Activated CD4-positive, alpha-beta memory T cell treated with anti-CD3 and anti-CD28 coated beads for 36 hours (primary cell): ENCODE data around the gene WDHD1. TPM values are rescaled to one million over a fixed set of nuclear protein-coding genes. Genes with fewer than 3 reads are reported as not detected.
"Not testable (repeated sequence)": the region's sequence is repeated elsewhere in the genome, so short reads cannot be mapped to it uniquely, and the experiment has no call there.

Experiments used
- CTCF ChIA-PET: fragments of 350-600 bp; sonication (Branson Sonifier 250); formaldehyde crosslinking; loops from one replicate; lab custom pipeline; 2021; ENCODE audit warnings: antibody characterized with exemption, inconsistent platforms; lab: Charles Lee
- POLR2A ChIA-PET: fragments of 350-600 bp; sonication (Branson Sonifier 250); formaldehyde crosslinking; loops from one replicate; lab custom pipeline; 2021; ENCODE audit warnings: antibody characterized with exemption; lab: Charles Lee
- DNase-seq: peaks from one replicate; pipeline ENCODE4 v3.0.0-alpha.2; 2020
- H3K27ac Mint-ChIP-seq: one replicate; pipeline ENCODE4 v1.8.0; 2021; ENCODE audit warnings: mixed read lengths
- H3K27me3 Mint-ChIP-seq: one replicate; pipeline ENCODE4 v1.8.0; 2021; ENCODE audit warnings: mixed read lengths
- H3K36me3 Mint-ChIP-seq: one replicate; pipeline ENCODE4 v1.8.0; 2021; ENCODE audit warnings: mixed read lengths
- H3K4me1 Mint-ChIP-seq: one replicate; pipeline ENCODE4 v1.8.0; 2021; ENCODE audit warnings: low read depth, mixed read lengths
- H3K4me3 Mint-ChIP-seq: one replicate; pipeline ENCODE4 v1.8.0; 2021; ENCODE audit warnings: mild to moderate bottlenecking, mixed read lengths
- H3K9me3 Mint-ChIP-seq: one replicate; pipeline ENCODE4 v1.8.0; 2021; ENCODE audit warnings: mixed read lengths
- intact Hi-C: fragments of 100-400 bp; cut with micrococcal nuclease; formaldehyde crosslinking; loops from one replicate; pipeline ENCODE4 v1.15.1; 2023
- total RNA-seq, 2 experiments: library from RNA; stranded (reverse); gene quantifications; one replicate each; pipeline ENCODE4 v1.2.3, GENCODE V29; 2021

Gene WDHD1
- 10 to 100 TPM; 62.4 to 63.2 TPM for total RNA-seq

DNA sequence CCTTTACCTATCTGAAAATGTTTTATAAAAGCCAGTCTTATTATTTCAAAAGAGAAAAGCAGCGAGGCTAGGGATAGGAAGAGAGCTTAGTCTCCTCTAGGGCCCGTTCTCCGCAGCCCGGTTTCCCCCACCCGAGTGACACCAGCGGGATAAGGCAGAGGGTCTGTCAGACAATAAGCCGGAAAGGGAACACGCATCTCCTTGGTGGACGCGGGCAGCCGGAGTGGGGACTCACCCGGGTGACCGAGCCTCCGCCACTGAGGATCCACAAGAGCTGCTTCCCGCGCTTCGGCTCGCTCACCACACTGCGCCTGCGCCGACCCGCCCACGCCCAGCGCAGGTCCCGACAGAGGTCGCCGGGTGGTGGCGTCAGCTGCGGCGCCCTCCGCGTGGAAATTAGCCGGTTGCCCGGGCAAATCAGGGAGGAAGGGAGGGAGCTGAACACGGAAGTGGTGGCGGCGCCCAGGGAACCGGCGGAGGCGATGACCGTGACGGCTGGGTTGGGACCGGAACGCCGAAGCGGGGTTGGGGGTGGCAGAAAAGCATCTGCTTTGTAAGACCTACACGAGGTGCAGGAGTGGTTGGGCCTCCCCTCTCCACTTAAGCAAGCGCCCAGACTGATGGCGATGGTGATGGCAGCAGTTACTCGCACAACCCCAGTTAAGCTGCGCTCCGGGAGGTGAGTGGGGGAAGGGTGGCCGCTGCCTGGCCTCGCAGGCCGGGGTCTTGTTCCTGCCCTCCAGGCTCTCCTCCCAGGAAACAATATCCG, at the start of gene WDHD1, which contains the start of gene SOCS4:
Gene WDHD1, minus strand, starts transcription at position 307 of the 769 bp plus-strand sequence. CDS start 312 bp downstream, outside the sequence.
Gene SOCS4, plus strand, starts transcription at position 444 of the 769 bp plus-strand sequence. CDS start 15,806 bp downstream, outside the sequence.
- Mint-ChIP-seq H3K9me3 (no peaks in the 10 kb centered on the region), H3K36me3 (peaks cover 24% of the 10 kb centered on the region), H3K4me3 (peak within 1 kb of the TSS; percentile 93), H3K4me1 (peaks cover 44% of the 10 kb centered on the region), H3K27me3 (no peaks in the 10 kb centered on the region), H3K27ac (peak within 1 kb of the TSS; percentile 89)
- peak; percentile 98 for DNase-seq
- POLR2A ChIA-PET: interaction anchor here (0.6 to 3.8 kb wide), 13 partner anchors 10 to 569 kb away, joined by 3 to 48 read pairs (median 5); partner anchors contain the start of genes DLGAP5, GCH1, LGALS3 and MAPK1IP1L
- intact Hi-C loops: loop anchor here (1.0 to 2.0 kb wide), 4 partner anchors 24 to 164 kb away; partner anchors contain the start of genes DLGAP5, GCH1 and MAPK1IP1L
- CTCF ChIA-PET: interaction anchor here (0.7 to 3.9 kb wide), 7 partner anchors 20 to 304 kb away, joined by 3 to 44 read pairs (median 6); partner anchors contain the start of genes GCH1 and MAPK1IP1L

GRCh38 chr14:55075628-55076175, 48.8 kb upstream of the WDHD1 start:
- no peak for DNase-seq
- no peak overlapping the region for H3K4me3 Mint-ChIP-seq
- no peaks in the 10 kb centered on the region for H3K36me3 Mint-ChIP-seq
- no peaks in the 10 kb centered on the region for H3K27me3 Mint-ChIP-seq
- peaks cover 43% of the 10 kb centered on the region for H3K4me1 Mint-ChIP-seq
- intact Hi-C loops: loop anchor here (2.0 to 10.0 kb wide), 2 partner anchors 23 to 199 kb away; partner anchors contain the start of gene FBXO34
- H3K27ac Mint-ChIP-seq: no peak overlapping the region
- ChIA-PET POLR2A (no interaction called here), CTCF (interaction anchor here (1.2 kb wide), 1 partner anchor 24 kb away, joined by 5 read pairs; the partner anchor contains the start of gene MAPK1IP1L)
- H3K9me3 Mint-ChIP-seq: no peaks in the 10 kb centered on the region

- H3K27me3 Mint-ChIP-seq: no peaks in the 10 kb centered on the region
- DNase-seq: no peak
- ChIA-PET CTCF (interaction anchor here (0.7 kb wide), 1 partner anchor 24 kb away, joined by 3 read pairs; the partner anchor contains the start of gene MAPK1IP1L), POLR2A (interaction anchor here (0.6 kb wide), 1 partner anchor 8 kb away, joined by 3 read pairs; no protein-coding TSS in a partner anchor)
- H3K36me3 Mint-ChIP-seq: no peaks in the 10 kb centered on the region
- no peak overlapping the region for H3K27ac Mint-ChIP-seq
- H3K4me1 Mint-ChIP-seq: peaks cover 43% of the 10 kb centered on the region
- intact Hi-C loops: loop anchor here (2.0 to 10.0 kb wide), 2 partner anchors 24 to 200 kb away; partner anchors contain the start of gene FBXO34
- peak overlapping the region; percentile 5 for H3K4me3 Mint-ChIP-seq
- H3K9me3 Mint-ChIP-seq: no peaks in the 10 kb centered on the region
These were observed 47.8 kb upstream of the WDHD1 start for GRCh38 chr14:55074662-55075061.

GRCh38 chr14:55073856-55074255, 47.0 kb upstream of the WDHD1 start:
- Mint-ChIP-seq H3K36me3 (no peaks in the 10 kb centered on the region), H3K27me3 (no peaks in the 10 kb centered on the region), H3K4me3 (no peak overlapping the region), H3K27ac (no peak overlapping the region), H3K4me1 (peaks cover 43% of the 10 kb centered on the region), H3K9me3 (no peaks in the 10 kb centered on the region)
- POLR2A ChIA-PET: no interaction called here
- CTCF ChIA-PET: no interaction called here
- DNase-seq: no peak
- intact Hi-C loops: loop anchor here (2.0 to 10.0 kb wide), 2 partner anchors 25 to 201 kb away; partner anchors contain the start of gene FBXO34

GRCh38 chr14:55071870-55072640, 45.2 kb upstream of the WDHD1 start:
- peak; percentile 60 for DNase-seq
- peaks cover 6% of the 10 kb centered on the region for H3K36me3 Mint-ChIP-seq
- peak overlapping the region; percentile 20 for H3K4me3 Mint-ChIP-seq
- H3K4me1 Mint-ChIP-seq: peaks cover 40% of the 10 kb centered on the region
- H3K9me3 Mint-ChIP-seq: no peaks in the 10 kb centered on the region
- H3K27me3 Mint-ChIP-seq: no peaks in the 10 kb centered on the region
- peak overlapping the region; percentile 76 for H3K27ac Mint-ChIP-seq
- intact Hi-C loops: loop anchor here (1.0 to 10.0 kb wide), 3 partner anchors 21 to 203 kb away; partner anchors contain the start of genes FBXO34 and MAPK1IP1L
- CTCF ChIA-PET: interaction anchor here (0.6 to 3.2 kb wide), 10 partner anchors 15 to 604 kb away, joined by 3 to 21 read pairs (median 4); partner anchors contain the start of gene MAPK1IP1L
- POLR2A ChIA-PET: interaction anchor here (0.6 to 2.2 kb wide), 5 partner anchors 11 to 302 kb away, joined by 5 to 28 read pairs (median 6); partner anchors contain the start of genes MAPK1IP1L, SOCS4 and WDHD1

DNA sequence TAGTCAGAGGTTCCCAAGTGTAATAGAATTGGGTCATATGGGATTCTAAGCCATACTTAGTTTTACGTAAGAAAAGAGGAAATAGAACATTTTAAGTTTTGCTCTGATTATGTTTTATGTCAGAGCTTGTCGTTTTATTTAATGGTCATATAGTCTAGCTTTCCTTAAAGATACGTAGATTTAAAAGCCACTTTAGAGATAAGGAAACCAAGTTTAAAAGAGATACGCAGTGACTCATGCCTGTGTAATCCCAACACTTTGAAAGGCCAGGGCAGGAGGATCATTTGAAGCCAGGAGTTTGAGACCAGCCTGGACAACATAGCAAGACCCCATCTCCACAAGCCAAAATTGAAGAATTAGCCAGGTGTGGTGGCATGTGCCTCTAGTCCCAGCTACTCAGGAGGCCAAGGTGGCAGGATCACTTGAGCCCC, 44.1 kb upstream of the WDHD1 start:
- H3K4me3 Mint-ChIP-seq: no peak overlapping the region
- H3K36me3 Mint-ChIP-seq: peaks cover 13% of the 10 kb centered on the region
- no peak for DNase-seq
- H3K4me1 Mint-ChIP-seq: peaks cover 38% of the 10 kb centered on the region
- ChIA-PET CTCF (interaction anchor here (0.6 to 3.2 kb wide), 3 partner anchors 19 to 90 kb away, joined by 3 to 21 read pairs (median 5); partner anchors contain the start of gene MAPK1IP1L), POLR2A (interaction anchor here (2.2 kb wide), 1 partner anchor 19 kb away, joined by 28 read pairs; the partner anchor contains the start of gene MAPK1IP1L)
- peak overlapping the region; percentile 40 for H3K27ac Mint-ChIP-seq
- no peaks in the 10 kb centered on the region for H3K27me3 Mint-ChIP-seq
- H3K9me3 Mint-ChIP-seq: no peaks in the 10 kb centered on the region
- intact Hi-C loops: loop anchor here (10.0 kb wide), 1 partner anchor 204 kb away; the partner anchor contains the start of gene FBXO34

DNA sequence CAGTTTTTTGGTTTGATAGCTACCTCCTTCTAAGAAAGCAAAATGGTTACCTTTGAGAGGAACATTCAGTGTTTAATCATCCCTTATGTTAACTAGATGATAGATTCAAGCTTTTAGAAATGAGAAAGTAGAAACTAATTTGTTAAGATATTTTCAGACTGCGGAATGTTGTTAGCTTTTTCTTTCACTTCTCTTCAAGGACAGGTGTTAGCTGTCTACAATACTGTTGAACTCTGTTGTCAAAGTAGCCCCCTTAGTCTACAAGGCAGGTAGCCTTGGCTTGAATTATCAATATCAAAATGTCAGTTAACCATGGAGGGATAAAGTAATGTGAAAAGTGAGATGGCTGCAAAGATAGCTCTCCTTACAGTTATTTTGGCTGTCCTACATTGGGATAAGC, 39.3 kb upstream of the WDHD1 start:
- Mint-ChIP-seq H3K36me3 (peaks cover 39% of the 10 kb centered on the region), H3K27ac (no peak overlapping the region), H3K4me1 (peaks cover 12% of the 10 kb centered on the region), H3K9me3 (no peaks in the 10 kb centered on the region), H3K4me3 (no peak overlapping the region), H3K27me3 (no peaks in the 10 kb centered on the region)
- intact Hi-C loops: no loop called here
- DNase-seq: no peak
- POLR2A ChIA-PET: interaction anchor here (0.6 to 1.0 kb wide), 2 partner anchors 9 to 15 kb away, joined by 3 to 5 read pairs; partner anchors contain the start of gene MAPK1IP1L
- CTCF ChIA-PET: no interaction called here

DNA sequence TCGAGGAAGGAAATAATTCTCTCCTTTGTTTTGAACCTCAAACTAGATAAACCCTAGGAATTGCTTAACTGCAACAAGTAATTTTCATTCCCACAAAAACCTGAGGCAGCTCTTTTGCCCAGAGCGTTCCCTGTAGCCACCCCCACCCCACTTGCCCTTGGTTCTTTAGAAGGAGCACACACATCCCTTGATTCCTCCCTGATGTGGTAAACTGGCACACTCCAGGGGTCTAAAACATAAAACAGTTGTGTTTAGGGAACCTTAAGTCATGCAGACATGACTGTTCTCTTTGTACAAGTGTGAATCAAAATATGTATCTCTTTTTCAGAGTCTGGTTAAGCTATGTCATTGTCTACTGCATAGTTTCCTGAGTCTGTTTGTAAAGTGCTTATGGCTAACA, 38.5 kb upstream of the WDHD1 start:
- peaks cover 43% of the 10 kb centered on the region for H3K36me3 Mint-ChIP-seq
- intact Hi-C loops: no loop called here
- H3K27me3 Mint-ChIP-seq: no peaks in the 10 kb centered on the region
- no peak overlapping the region for H3K27ac Mint-ChIP-seq
- DNase-seq: no peak
- H3K4me1 Mint-ChIP-seq: peaks cover 13% of the 10 kb centered on the region
- CTCF ChIA-PET: interaction anchor here (1.1 to 1.4 kb wide), 2 partner anchors 14 to 95 kb away, joined by 3 to 5 read pairs; partner anchors contain the start of gene MAPK1IP1L
- H3K4me3 Mint-ChIP-seq: no peak overlapping the region
- POLR2A ChIA-PET: interaction anchor here (0.7 to 0.9 kb wide), 2 partner anchors 10 to 14 kb away, joined by 4 read pairs; partner anchors contain the start of gene MAPK1IP1L
- no peaks in the 10 kb centered on the region for H3K9me3 Mint-ChIP-seq

DNA sequence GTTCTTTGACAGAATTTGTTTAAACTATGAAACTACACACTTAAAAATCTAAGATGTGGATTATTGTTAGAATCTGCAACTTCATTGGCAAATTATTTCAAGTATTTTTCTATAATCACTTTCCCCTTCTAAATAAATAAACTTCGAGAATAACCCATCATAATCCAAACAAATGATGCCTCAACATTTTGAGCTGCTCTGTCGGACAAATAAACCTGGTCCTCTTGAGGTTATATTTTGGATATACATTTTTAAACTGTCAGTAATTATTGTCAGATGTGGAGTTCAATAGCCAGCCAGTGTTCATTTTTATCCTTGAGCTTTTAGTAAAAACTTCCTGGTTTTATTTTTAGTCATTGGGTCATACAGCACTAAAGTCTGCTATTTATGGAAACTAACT, 38.0 kb upstream of the WDHD1 start:
- H3K27me3 Mint-ChIP-seq, intact Hi-C loops, H3K27ac Mint-ChIP-seq, H3K9me3 Mint-ChIP-seq, H3K4me3 Mint-ChIP-seq, DNase-seq: not testable (repeated sequence)
- Mint-ChIP-seq H3K4me1 (peaks cover 15% of the 10 kb centered on the region), H3K36me3 (peaks cover 44% of the 10 kb centered on the region)
- POLR2A ChIA-PET: interaction anchor here (0.7 to 0.9 kb wide), 2 partner anchors 10 to 14 kb away, joined by 4 read pairs; partner anchors contain the start of gene MAPK1IP1L
- CTCF ChIA-PET: interaction anchor here (1.1 to 1.4 kb wide), 2 partner anchors 14 to 96 kb away, joined by 3 to 5 read pairs; partner anchors contain the start of gene MAPK1IP1L

DNA sequence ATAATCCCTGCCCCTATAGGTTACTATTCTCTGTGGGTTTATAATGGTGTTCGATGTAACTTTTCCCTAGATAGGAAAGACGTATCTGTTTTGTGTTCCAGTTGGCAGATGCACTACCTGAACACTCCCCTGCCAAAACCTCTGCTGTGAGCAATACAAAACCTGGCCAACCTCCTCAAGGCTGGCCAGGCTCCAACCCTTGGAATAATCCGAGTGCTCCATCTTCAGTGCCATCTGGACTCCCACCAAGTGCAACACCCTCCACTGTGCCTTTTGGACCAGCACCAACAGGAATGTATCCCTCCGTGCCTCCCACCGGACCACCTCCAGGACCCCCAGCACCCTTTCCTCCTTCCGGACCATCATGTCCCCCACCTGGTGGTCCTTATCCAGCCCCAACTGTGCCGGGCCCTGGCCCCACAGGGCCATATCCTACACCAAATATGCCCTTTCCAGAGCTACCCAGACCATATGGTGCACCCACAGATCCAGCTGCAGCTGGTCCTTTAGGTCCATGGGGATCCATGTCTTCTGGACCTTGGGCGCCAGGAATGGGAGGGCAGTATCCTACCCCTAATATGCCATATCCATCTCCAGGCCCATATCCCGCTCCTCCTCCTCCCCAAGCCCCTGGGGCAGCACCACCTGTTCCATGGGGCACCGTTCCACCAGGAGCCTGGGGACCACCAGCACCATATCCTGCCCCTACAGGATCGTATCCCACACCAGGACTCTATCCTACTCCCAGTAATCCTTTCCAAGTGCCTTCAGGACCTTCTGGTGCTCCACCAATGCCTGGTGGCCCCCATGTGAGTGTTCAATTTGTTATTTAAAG, 35.8 kb upstream of the WDHD1 start:
- DNase-seq: no peak
- no peak overlapping the region for H3K4me3 Mint-ChIP-seq
- ChIA-PET POLR2A (interaction anchor here (1.3 kb wide), 1 partner anchor 9 kb away, joined by 3 read pairs; no protein-coding TSS in a partner anchor), CTCF (interaction anchor here (1.2 to 1.5 kb wide), 2 partner anchors 11 to 12 kb away, joined by 4 to 5 read pairs; partner anchors contain the start of gene MAPK1IP1L)
- peaks cover 50% of the 10 kb centered on the region for H3K36me3 Mint-ChIP-seq
- no peaks in the 10 kb centered on the region for H3K27me3 Mint-ChIP-seq
- intact Hi-C loops: no loop called here
- no peaks in the 10 kb centered on the region for H3K9me3 Mint-ChIP-seq
- peaks cover 24% of the 10 kb centered on the region for H3K4me1 Mint-ChIP-seq
- H3K27ac Mint-ChIP-seq: no peak overlapping the region
